Measurements from ENCODE around the gene ATP5ME.
"Not testable (repeated sequence)": the region's sequence is repeated elsewhere in the genome, so short reads cannot be mapped to it uniquely, and the experiment has no call there.

ATP5ME gene

DNA sequence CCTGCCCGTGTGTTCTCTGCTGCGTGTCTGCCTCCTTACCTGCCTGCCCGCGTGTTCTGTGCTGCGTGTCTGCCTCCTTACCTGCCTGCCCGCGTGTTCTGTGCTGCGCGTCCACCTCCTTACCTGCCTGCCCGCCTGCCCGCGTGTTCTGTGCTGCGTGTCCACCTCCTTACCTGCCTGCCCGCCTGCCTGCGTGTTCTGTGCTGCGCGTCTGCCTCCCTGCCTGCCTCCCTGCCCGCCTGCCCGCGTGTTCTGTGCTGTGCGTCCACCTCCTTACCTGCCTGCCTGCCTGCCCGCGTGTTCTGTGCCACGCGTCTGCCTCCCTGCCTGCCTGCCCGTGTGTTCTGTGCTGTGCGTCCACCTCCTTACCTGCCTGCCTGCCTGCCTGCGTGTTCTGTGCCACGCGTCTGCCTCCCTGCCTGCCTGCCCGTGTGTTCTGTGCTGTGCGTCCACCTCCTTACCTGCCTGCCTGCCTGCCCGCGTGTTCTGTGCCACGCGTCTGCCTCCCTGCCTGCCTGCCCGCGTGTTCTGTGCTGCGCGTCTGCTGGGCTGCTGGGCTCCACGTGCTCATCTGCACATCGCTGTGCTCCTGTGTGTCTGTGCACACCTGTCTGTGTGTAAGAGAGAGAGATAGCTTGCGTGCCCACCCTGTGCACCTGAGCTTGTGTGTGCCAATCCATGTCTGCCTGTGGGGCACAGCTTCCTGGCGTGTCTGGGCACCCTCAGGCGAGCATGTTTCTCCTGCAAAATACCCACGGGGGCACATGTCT is 38.8 kb downstream of the ATP5ME start:
- H3K27ac ChIP-seq (ENCODE audit: low read depth, low read length); H3K27me3 ChIP-seq (ENCODE audit: control insufficient read depth, insufficient read depth, low read length); H3K9ac ChIP-seq (ENCODE audit: low read length): not testable (repeated sequence)

DNA sequence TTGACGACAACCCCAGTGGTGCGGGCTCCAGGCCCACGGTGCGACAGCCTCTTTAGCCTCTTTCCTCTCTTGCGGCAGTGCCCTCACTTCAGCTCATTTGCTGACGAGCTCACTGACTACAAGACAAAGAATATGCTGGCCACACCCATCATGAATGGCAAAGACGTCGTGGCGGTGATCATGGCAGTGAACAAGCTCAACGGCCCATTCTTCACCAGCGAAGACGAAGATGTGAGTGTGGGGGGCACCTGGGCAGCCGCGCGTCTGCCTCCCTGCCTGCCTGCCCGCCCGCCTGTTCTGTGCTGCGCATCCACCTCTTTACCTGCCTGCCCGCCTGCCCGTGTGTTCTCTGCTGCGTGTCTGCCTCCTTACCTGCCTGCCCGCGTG is 39.5 kb downstream of the ATP5ME start:
- H3K4me3 ChIP-seq (ENCODE audit: low read depth, low read length), result no peak overlapping the region
- H3K36me3 ChIP-seq (ENCODE audit: control insufficient read depth, insufficient read depth, low read length), result no peaks in the 10 kb centered on the region
- H3K27ac ChIP-seq (ENCODE audit: low read depth, low read length), result no peak overlapping the region
- no peak overlapping the region for H3K9ac ChIP-seq (ENCODE audit: low read length)
- 0 out of 2 replicates have a peak, but pooled peaks cover 2% of the 10 kb centered on the region for H3K27me3 ChIP-seq (ENCODE audit: control insufficient read depth, insufficient read depth, low read length)
- H3K4me1 ChIP-seq (ENCODE audit: control insufficient read depth, insufficient read depth, low read length), result no peaks in the 10 kb centered on the region
- H3K9me3 ChIP-seq (ENCODE audit: control insufficient read depth, insufficient read depth, low read depth, low read length), result peaks cover 10% of the 10 kb centered on the region

More for the DNA sequence above, 38.8 kb downstream of the ATP5ME start:
- H3K4me3 ChIP-seq (ENCODE audit: low read depth, low read length); H3K36me3 ChIP-seq (ENCODE audit: control insufficient read depth, insufficient read depth, low read length); H3K9me3 ChIP-seq (ENCODE audit: control insufficient read depth, insufficient read depth, low read depth, low read length); H3K4me1 ChIP-seq (ENCODE audit: control insufficient read depth, insufficient read depth, low read length): not testable (repeated sequence)

DNA sequence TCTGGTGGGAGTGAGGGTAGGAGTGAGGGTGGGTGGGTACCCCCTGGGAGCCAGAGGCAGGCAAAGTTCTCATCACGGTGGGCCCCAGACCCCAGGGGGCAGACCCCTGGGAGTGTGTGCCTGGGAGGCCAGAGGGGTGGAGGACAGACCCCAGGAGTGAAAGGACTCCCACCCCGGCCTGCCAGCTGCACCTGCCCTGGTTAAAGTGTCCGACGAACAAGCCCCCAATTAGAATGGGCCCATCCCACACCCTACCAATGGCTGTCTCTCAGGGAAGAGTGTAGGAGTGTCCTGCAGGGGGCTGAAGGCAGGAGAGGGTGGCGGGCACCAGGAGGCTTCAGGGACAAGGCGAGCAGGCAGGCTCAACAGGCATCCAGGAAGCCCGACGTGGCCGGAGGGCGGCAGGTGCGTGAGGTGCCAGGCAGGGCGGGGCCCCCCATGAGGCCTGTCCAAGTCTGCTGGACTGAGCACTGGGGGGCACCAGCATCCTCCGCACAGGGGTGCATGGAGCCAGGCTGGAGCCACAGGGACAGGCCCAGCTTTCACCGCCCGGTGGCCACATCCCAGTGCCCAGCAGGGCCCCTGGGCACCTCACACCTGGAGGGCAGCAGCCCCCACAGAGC is 40.0 kb downstream of the ATP5ME start:
- no peaks in the 10 kb centered on the region for H3K36me3 ChIP-seq (ENCODE audit: control insufficient read depth, insufficient read depth, low read length)
- H3K4me1 ChIP-seq (ENCODE audit: control insufficient read depth, insufficient read depth, low read length), result no peaks in the 10 kb centered on the region
- H3K9ac ChIP-seq (ENCODE audit: low read length), result no peak overlapping the region
- peaks cover 10% of the 10 kb centered on the region for H3K9me3 ChIP-seq (ENCODE audit: control insufficient read depth, insufficient read depth, low read depth, low read length)
- H3K27ac ChIP-seq (ENCODE audit: low read depth, low read length), result no peak overlapping the region
- no peak overlapping the region for H3K4me3 ChIP-seq (ENCODE audit: low read depth, low read length)
- H3K27me3 ChIP-seq (ENCODE audit: control insufficient read depth, insufficient read depth, low read length), result 0 out of 2 replicates have a peak, but pooled peaks cover 2% of the 10 kb centered on the region

DNA sequence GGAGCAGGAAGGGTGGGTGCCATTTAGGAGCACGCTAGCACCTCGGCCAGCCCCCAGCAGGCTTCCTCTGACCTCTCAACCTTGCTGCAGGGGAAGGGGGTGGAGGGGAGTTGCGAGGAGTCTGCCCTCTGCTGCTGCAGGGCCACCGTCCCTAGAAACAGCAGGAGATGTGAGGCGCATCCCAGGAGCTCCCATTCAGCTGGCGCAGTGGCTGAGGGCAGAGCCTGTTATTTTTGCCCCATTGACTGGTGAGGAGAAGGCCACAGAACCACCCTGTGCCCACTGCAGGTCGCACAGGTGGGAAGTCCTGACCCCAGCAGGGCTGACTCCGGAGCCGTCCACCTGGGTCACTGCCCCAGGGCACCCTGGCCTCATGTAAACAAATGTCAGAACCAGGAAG is 40.7 kb downstream of the ATP5ME start:
- 0 out of 2 replicates have a peak, but pooled peaks cover 2% of the 10 kb centered on the region for H3K27me3 ChIP-seq (ENCODE audit: control insufficient read depth, insufficient read depth, low read length)

DNA sequence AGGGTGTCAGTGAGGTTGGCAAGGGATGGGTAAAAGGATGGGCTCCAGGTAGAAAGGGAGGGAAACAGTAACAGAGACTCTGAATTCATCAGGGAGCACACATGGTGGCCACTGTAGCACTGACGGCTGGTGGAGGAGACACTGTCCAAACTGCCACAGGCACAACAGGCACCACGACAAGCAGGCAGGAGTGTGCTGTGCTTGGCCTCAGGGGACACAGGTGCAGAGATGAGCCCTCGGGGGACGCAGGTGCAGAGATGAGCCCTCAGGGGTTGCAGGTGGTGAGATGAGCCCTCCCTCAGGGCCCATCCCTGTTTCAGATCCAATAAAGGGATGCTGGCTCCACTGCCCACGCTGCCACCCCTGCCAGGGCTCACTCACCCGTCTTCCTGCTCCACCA is 41.1 kb downstream of the ATP5ME start:
- peaks cover 10% of the 10 kb centered on the region for H3K9me3 ChIP-seq (ENCODE audit: control insufficient read depth, insufficient read depth, low read depth, low read length)
- H3K36me3 ChIP-seq (ENCODE audit: control insufficient read depth, insufficient read depth, low read length), result no peaks in the 10 kb centered on the region
- 0 out of 2 replicates have a peak, but pooled peaks cover 2% of the 10 kb centered on the region for H3K27me3 ChIP-seq (ENCODE audit: control insufficient read depth, insufficient read depth, low read length)
- no peak overlapping the region for H3K9ac ChIP-seq (ENCODE audit: low read length)
- no peak overlapping the region for H3K27ac ChIP-seq (ENCODE audit: low read depth, low read length)
- no peaks in the 10 kb centered on the region for H3K4me1 ChIP-seq (ENCODE audit: control insufficient read depth, insufficient read depth, low read length)
- no peak overlapping the region for H3K4me3 ChIP-seq (ENCODE audit: low read depth, low read length)

More for the DNA sequence above, 40.7 kb downstream of the ATP5ME start:
- H3K9me3 ChIP-seq (ENCODE audit: control insufficient read depth, insufficient read depth, low read depth, low read length), result peaks cover 10% of the 10 kb centered on the region
- H3K36me3 ChIP-seq (ENCODE audit: control insufficient read depth, insufficient read depth, low read length), result no peaks in the 10 kb centered on the region
- no peak overlapping the region for H3K4me3 ChIP-seq (ENCODE audit: low read depth, low read length)
- no peak overlapping the region for H3K27ac ChIP-seq (ENCODE audit: low read depth, low read length)
- no peak overlapping the region for H3K9ac ChIP-seq (ENCODE audit: low read length)
- no peaks in the 10 kb centered on the region for H3K4me1 ChIP-seq (ENCODE audit: control insufficient read depth, insufficient read depth, low read length)

DNA sequence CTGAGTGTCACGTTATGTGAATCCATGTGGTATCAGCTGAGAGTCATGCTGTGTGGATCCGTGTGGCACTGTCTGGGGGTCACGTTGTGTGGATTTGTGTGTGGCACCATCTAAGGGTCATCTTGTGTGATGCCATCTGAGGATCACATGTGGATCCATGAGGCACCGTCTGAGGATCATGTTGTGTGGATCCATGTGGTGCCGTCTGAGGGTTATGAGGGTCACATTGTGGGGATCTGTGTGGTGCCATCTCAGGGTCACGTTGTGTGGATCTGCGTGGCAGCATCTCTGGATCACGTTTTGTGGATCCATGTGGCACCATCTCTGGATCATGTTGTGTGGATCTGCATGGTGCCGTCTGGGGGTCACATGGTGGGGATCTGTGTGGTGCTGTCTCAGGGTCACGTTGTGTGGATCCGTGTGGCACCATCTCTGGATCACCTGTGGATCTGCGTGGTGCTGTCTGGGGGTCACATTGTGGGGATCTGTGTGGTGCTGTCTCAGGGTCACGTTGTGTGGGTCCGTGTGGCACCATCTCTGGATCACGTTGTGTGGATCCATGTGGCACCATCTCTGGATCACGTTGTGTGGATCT is 41.8 kb downstream of the ATP5ME start:
- Histone ChIP-seq H3K27ac (ENCODE audit: low read depth, low read length) (no peak overlapping the region), H3K9ac (ENCODE audit: low read length) (no peak overlapping the region), H3K4me1 (ENCODE audit: control insufficient read depth, insufficient read depth, low read length) (no peaks in the 10 kb centered on the region), H3K9me3 (ENCODE audit: control insufficient read depth, insufficient read depth, low read depth, low read length) (peaks cover 10% of the 10 kb centered on the region), H3K36me3 (ENCODE audit: control insufficient read depth, insufficient read depth, low read length) (no peaks in the 10 kb centered on the region), H3K4me3 (ENCODE audit: low read depth, low read length) (no peak overlapping the region), H3K27me3 (ENCODE audit: control insufficient read depth, insufficient read depth, low read length) (0 out of 2 replicates have a peak, but pooled peaks cover 2% of the 10 kb centered on the region)

DNA sequence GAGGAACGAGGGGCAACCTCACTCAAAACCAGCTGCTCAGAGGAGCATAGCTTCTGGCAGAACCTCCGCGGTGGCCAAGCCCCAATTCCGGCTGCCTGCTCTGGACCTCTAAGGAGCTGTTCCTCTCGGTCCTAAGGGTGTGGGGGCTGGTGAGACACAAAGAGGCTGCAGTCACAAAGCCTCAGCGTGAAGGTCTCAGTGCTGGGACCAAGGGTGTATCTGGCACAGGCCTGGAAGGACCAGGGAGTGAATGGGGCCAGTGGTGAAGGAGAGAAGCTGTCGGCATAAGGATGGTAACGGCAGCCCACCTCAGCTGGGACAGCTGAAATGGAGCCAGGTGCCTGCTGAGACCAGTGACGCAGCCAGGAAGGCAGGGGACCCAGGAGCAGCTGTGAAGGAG is 43.4 kb downstream of the ATP5ME start:
- Histone ChIP-seq H3K9me3 (ENCODE audit: control insufficient read depth, insufficient read depth, low read depth, low read length) (peaks cover 10% of the 10 kb centered on the region), H3K9ac (ENCODE audit: low read length) (no peak overlapping the region), H3K4me3 (ENCODE audit: low read depth, low read length) (no peak overlapping the region), H3K27ac (ENCODE audit: low read depth, low read length) (no peak overlapping the region), H3K36me3 (ENCODE audit: control insufficient read depth, insufficient read depth, low read length) (no peaks in the 10 kb centered on the region), H3K27me3 (ENCODE audit: control insufficient read depth, insufficient read depth, low read length) (0 out of 2 replicates have a peak, but pooled peaks cover 2% of the 10 kb centered on the region), H3K4me1 (ENCODE audit: control insufficient read depth, insufficient read depth, low read length) (peaks cover 2% of the 10 kb centered on the region; the same call in 1 of the 2 replicates)

DNA sequence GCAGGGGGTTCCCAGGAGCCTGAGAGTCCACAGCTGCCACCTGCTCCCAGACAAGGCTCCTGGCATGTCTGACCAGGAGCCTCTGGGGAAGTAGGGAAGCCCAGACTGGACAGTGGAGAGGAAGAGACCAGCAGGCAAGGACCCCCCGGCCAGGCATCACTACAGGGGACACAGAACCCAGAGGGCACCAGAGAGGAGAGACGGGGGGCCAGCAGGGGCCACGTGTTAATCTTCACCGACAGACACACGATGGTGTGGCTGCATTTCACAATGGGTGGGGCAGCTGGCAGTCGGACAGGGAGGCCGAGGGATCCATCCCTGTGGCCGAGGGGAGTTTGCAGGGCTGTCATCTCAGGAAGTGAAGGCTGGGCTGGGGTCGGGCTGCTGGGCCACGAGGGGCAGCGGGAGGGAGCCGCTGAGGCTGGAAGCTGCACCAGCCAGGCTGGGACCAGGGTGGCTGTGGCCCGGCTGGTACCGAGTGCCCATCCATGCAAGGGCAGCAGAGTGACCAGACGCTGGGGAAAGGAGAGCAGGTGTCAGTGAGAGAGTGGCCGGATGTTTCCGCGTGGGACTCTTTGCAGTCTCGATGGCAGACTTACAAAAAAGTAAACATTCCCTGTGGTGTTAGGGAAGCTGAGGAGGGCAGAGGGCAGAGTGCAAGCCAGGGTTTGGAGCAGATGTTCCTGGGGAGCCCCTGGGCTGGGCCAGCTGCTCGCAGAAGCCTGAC is 44.0 kb downstream of the ATP5ME start:
- Histone ChIP-seq H3K27ac (ENCODE audit: low read depth, low read length) (no peak overlapping the region), H3K9me3 (ENCODE audit: control insufficient read depth, insufficient read depth, low read depth, low read length) (peaks cover 10% of the 10 kb centered on the region), H3K4me1 (ENCODE audit: control insufficient read depth, insufficient read depth, low read length) (peaks cover 6% of the 10 kb centered on the region), H3K4me3 (ENCODE audit: low read depth, low read length) (no peak overlapping the region), H3K9ac (ENCODE audit: low read length) (no peak overlapping the region), H3K27me3 (ENCODE audit: control insufficient read depth, insufficient read depth, low read length) (0 out of 2 replicates have a peak, but pooled peaks cover 2% of the 10 kb centered on the region), H3K36me3 (ENCODE audit: control insufficient read depth, insufficient read depth, low read length) (no peaks in the 10 kb centered on the region)

DNA sequence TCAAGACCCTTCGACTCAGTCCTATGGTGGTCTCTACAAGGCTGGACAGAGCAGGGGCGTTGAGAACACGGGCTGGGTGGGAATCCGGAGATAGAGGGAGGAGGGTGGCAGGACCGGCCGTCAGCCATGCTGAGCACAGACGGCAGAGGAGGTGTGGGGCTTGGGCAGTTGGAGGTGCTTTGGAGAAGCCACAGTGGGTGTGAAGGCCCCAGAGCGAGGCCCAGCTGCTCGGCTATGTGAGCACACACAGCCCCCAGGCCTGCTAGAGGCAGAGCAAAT is 44.5 kb downstream of the ATP5ME start:
- H3K9me3 ChIP-seq (ENCODE audit: control insufficient read depth, insufficient read depth, low read depth, low read length), result peaks cover 10% of the 10 kb centered on the region

DNA sequence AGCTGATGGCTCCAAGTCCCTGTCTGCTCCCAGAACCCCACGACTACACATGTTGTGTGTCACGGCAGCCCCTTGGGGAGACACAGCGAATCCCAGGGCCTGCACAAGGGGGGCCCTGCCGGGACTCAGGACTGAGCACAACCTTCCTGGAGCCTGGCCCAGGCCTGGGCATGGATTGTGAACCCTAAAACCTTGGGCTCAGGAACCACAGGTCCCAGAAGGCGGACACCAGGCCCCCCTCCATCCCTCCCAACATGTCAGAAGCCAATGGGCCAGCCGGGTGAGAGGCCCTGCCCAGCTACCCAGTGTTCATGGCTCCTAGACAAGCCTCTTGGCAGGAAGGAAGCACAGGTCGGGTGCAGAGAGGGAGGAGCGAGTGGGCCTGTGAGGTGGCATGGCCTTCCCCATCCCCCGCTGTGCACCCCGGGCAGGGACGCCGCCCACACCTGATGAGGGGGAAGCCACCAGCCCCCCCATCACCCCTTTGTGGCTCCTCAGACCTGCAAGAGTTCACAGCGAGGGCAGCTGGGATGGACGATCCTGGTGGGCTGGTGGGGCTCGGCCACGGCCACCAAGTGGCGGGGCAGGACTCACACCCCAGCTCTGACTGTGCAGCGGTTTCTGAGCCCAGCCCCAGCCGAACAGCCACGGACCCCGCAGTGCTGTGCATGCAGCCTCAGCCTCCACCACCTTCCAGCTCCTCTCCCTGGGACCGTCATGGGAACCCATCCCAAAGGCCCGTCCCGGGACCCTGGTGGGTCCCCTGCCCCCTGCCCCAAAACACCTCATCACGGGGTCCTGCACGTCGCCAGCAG is 45.0 kb downstream of the ATP5ME start:
- Histone ChIP-seq H3K4me3 (ENCODE audit: low read depth, low read length) (no peak overlapping the region), H3K9me3 (ENCODE audit: control insufficient read depth, insufficient read depth, low read depth, low read length) (peaks cover 10% of the 10 kb centered on the region), H3K27ac (ENCODE audit: low read depth, low read length) (no peak overlapping the region), H3K27me3 (ENCODE audit: control insufficient read depth, insufficient read depth, low read length) (0 out of 2 replicates have a peak, but pooled peaks cover 2% of the 10 kb centered on the region), H3K36me3 (ENCODE audit: control insufficient read depth, insufficient read depth, low read length) (no peaks in the 10 kb centered on the region), H3K9ac (ENCODE audit: low read length) (no peak overlapping the region), H3K4me1 (ENCODE audit: control insufficient read depth, insufficient read depth, low read length) (peaks cover 17% of the 10 kb centered on the region)

More for the DNA sequence above, 44.5 kb downstream of the ATP5ME start:
- Histone ChIP-seq H3K4me1 (ENCODE audit: control insufficient read depth, insufficient read depth, low read length) (peaks cover 11% of the 10 kb centered on the region), H3K36me3 (ENCODE audit: control insufficient read depth, insufficient read depth, low read length) (no peaks in the 10 kb centered on the region), H3K27me3 (ENCODE audit: control insufficient read depth, insufficient read depth, low read length) (0 out of 2 replicates have a peak, but pooled peaks cover 2% of the 10 kb centered on the region), H3K27ac (ENCODE audit: low read depth, low read length) (no peak overlapping the region), H3K9ac (ENCODE audit: low read length) (no peak overlapping the region), H3K4me3 (ENCODE audit: low read depth, low read length) (no peak overlapping the region)

Data from HUES6 (cell line).